C4-2B (cell line): ENCODE data around the gene INPP5E.

Experiments
- CTCF ChIP-seq: fragments of 450-650 bp; conservative IDR thresholded peaks from 2 replicates; pipeline ENCODE4 v1.5.1; 2017; ENCODE audit warnings: mild to moderate bottlenecking
- ZFX ChIP-seq: fragments of 450-650 bp; IDR thresholded peaks from 2 replicates; pipeline ENCODE4 v1.6.1; 2017

- TF ChIP-seq CTCF (peak; percentile 95), ZFX (no peak)
Observed at GRCh38 chr9:136485049-136486045, 45.7 kb upstream of the INPP5E start.
